ENCODE data around the gene CDH8.

The CDH8 gene

DNA sequence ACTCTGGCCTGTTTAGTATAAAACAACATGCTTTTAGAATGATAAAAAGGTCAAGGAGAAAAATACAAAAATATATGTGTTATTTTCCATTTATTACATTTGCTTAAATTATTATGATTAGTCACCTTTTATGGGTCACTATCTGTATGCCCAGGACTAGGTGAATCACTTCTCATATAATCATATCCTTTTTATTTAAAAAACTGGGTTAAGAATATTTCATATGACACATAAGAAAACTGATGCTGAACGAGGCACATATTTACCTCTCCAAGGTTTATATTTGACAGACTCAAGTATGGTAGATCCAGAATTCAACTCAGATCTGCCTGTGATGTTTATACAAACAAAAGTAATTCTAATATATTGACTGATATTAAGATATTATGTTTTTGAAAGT is 134.5 kb downstream of the CDH8 start:
- TF ChIP-seq, protein P1, sequence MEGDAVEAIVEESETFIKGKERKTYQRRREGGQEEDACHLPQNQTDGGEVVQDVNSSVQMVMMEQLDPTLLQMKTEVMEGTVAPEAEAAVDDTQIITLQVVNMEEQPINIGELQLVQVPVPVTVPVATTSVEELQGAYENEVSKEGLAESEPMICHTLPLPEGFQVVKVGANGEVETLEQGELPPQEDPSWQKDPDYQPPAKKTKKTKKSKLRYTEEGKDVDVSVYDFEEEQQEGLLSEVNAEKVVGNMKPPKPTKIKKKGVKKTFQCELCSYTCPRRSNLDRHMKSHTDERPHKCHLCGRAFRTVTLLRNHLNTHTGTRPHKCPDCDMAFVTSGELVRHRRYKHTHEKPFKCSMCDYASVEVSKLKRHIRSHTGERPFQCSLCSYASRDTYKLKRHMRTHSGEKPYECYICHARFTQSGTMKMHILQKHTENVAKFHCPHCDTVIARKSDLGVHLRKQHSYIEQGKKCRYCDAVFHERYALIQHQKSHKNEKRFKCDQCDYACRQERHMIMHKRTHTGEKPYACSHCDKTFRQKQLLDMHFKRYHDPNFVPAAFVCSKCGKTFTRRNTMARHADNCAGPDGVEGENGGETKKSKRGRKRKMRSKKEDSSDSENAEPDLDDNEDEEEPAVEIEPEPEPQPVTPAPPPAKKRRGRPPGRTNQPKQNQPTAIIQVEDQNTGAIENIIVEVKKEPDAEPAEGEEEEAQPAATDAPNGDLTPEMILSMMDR (IDR thresholded peaks at IDR 0.05), result no peak

DNA sequence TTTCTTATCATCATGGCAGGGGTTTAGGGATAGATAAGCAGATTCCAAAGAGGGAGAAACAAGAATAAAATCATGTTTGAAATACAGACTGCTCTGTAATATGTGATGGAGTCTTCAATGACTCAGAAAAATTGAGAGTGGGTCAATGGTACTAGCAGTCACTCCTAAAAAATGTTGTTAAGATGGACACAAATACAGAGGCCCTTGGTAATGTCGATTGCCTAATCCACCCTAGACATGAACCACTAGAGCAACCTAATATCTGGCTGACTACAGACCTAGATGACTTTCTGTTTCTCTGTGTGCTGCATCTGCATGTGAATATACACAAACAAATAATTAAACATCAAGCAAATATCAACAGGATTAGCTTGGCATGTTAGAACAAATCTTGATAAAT is 135.8 kb downstream of the CDH8 start:
- TF ChIP-seq, protein P1 (IDR thresholded peaks at IDR 0.05), result no peak

DNA sequence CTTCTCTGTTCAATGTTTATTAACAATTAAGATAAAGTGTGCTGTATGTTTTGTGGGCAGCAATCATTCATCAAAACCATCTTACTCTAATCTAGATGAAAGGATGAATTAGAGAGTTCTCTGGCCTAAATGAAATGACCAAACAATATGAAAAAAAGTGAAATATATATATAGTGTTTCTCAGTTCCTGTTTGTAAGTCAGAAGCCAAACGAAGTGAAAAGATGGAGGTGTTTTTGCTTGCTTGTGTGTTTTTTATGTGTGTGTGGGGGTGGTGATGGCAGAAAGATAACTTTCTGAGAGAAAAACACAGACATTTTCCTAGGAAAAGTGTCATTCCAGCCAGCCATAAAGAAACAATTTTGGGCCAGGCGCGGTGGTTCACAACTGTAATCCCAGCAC is 138.6 kb downstream of the CDH8 start:
- TF ChIP-seq, protein P1 (IDR thresholded peaks at IDR 0.05), result no peak

DNA sequence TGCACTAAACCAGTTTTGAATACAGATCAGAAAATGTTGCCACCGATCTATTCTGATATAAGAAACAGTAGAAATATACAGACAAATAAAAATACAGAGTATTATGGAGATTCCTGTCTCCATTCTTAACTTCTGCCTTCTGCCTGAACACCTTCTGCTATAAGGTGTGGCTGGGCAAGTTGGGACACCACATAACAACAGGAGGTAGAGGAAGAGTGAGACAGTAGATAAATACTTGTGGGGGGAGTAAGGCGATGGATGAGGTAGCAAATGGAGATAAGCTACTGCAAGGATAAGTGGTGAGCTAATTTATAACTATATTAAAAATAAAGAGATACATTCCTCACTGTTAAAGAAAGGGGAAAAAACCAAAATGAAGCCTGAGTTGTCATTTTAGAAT is 143.7 kb downstream of the CDH8 start:
- TF ChIP-seq, protein P1 (IDR thresholded peaks at IDR 0.05), result no peak

DNA sequence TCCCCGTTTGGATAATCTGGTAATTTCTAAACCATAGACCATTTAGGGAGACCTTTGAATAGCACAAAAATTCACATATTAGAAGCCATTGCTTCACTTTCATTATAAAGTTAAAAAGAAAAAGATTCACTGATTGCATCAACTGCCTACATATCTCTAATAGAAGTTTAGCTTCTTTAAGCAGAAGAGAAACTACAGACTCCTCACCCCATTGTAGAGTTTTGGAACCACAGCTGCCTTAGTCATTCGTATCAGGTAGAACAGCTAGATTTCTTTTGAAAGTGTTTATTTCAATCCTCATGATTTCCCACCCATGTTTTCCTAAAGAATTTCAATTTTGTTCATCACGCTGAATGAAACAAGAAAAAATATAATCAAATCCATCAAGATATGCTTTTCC is 144.8 kb downstream of the CDH8 start:
- TF ChIP-seq, protein P1 (IDR thresholded peaks at IDR 0.05), result no peak

DNA sequence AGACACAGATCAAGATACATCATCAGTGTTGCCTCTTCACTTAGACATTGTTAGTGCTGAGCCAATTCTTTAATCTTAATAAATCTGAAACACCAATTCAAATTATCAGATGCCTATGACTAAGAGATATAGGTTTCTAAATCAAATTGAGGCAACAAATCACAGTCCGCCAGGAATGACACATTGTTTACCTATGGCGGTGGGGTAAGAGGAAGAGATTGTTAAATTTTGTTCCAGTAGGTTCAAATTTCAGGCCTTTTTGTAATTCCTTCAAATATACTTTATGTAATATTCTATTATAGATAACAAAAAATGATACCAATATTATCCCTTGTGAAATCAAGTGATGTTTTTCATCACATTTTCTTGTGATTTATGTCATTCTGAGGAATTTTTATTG is 145.9 kb downstream of the CDH8 start:
- TF ChIP-seq, protein P1 (IDR thresholded peaks at IDR 0.05), result no peak

DNA sequence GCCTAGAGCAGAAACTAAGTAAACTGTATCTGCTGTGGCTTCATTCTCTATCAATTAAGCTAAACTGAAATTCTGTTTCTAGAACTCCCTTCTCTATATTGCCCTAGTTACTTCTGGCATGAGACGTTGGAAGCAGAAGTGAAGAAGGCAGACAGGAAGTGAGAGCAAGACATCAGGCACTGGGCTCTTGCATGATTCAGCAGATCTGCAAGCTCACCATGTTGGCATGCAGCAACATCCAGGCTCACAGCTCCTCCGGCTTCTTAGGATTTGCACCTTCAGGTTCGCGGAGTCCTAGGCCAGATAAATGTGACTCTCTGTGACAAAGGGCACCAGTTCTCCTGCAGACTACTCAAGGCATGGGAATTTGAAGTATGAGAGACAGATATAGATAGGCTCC is 148.3 kb downstream of the CDH8 start:
- TF ChIP-seq, protein P1 (IDR thresholded peaks at IDR 0.05), result no peak

DNA sequence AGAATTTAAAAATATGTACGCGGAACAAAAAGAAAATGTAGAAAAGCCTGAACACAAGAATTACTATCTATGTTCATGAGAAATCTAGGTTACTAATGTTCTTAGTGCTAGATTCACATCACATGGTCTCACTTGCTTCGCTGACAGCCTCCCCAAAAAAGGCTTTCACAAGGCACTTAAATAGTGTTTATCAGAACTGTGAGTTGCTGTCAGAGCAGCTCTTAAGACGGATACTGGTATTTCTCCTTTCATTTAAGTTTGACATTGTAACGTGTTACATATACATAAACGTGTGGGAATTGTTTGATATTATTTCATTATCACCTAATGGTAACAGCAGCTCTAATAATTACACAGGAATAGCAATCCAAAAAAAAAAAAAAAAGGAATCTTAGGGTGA is 150.9 kb downstream of the CDH8 start:
- TF ChIP-seq, protein P1 (IDR thresholded peaks at IDR 0.05), result no peak
